T-helper 22 cell (primary cell): ENCODE results near the gene GRIN1.

Source experiments
- DNase-seq: peaks from one replicate; pipeline ENCODE4 v3.0.0-alpha.2; 2020; ENCODE audit warnings: low read depth

GRIN1 gene

GRCh38 chr9:137178939-137179630 lies 40.1 kb downstream of the GRIN1 start:
- DNase-seq, result no peak

- DNase-seq, result no peak
These were observed 40.8 kb downstream of the GRIN1 start for GRCh38 chr9:137179761-137180160.

- no peak for DNase-seq
These were observed 41.5 kb downstream of the GRIN1 start for GRCh38 chr9:137180491-137180890.

GRCh38 chr9:137181680-137182079 lies 42.7 kb downstream of the GRIN1 start:
- no peak for DNase-seq

GRCh38 chr9:137182836-137183235 lies 43.9 kb downstream of the GRIN1 start:
- no peak for DNase-seq

- DNase-seq, result no peak
These were observed 45.1 kb downstream of the GRIN1 start for GRCh38 chr9:137183980-137184595.

GRCh38 chr9:137184881-137185660 lies 46.1 kb downstream of the GRIN1 start:
- no peak for DNase-seq

GRCh38 chr9:137185921-137186320 lies 47.0 kb downstream of the GRIN1 start:
- DNase-seq, result no peak

GRCh38 chr9:137186385-137186784 lies 47.4 kb downstream of the GRIN1 start:
- no peak for DNase-seq

GRCh38 chr9:137187386-137187785 lies 48.4 kb downstream of the GRIN1 start:
- no peak for DNase-seq

GRCh38 chr9:137188086-137188489 lies 49.1 kb downstream of the GRIN1 start:
- DNase-seq, result no peak

- DNase-seq, result peak; percentile 84
These were observed 49.7 kb downstream of the GRIN1 start, which contains the start of the genes ANAPC2 and SSNA1 for GRCh38 chr9:137188490-137189296. Gene ANAPC2 (minus strand): TSS chr9:137188560. CDS start chr9:137188532, 28 bp downstream. Gene SSNA1 (plus strand): TSS chr9:137188676. CDS start chr9:137188727, 51 bp downstream.

- no peak for DNase-seq
These were observed 50.6 kb downstream of the GRIN1 start for GRCh38 chr9:137189297-137190295.

GRCh38 chr9:137190315-137190856 lies 51.4 kb downstream of the GRIN1 start:
- no peak for DNase-seq

GRCh38 chr9:137191245-137191644 lies 52.3 kb downstream of the GRIN1 start:
- no peak for DNase-seq

- DNase-seq, result no peak
These were observed 52.9 kb downstream of the GRIN1 start for GRCh38 chr9:137191691-137192447.

GRCh38 chr9:137192448-137192780 lies 53.5 kb downstream of the GRIN1 start:
- DNase-seq, result no peak

GRCh38 chr9:137192859-137193258 lies 53.9 kb downstream of the GRIN1 start:
- no peak for DNase-seq

- DNase-seq, result no peak
These were observed 54.8 kb downstream of the GRIN1 start for GRCh38 chr9:137193771-137194170.

GRCh38 chr9:137194388-137194787 lies 55.4 kb downstream of the GRIN1 start:
- DNase-seq, result no peak
